Measurements from ENCODE around the gene BNIPL. TPM values are rescaled to one million over a fixed set of nuclear protein-coding genes. Genes with fewer than 3 reads are reported as not detected.

BNIPL gene
- total RNA-seq, 1 experiment from 2014 or later, result 1.2 TPM

DNA sequence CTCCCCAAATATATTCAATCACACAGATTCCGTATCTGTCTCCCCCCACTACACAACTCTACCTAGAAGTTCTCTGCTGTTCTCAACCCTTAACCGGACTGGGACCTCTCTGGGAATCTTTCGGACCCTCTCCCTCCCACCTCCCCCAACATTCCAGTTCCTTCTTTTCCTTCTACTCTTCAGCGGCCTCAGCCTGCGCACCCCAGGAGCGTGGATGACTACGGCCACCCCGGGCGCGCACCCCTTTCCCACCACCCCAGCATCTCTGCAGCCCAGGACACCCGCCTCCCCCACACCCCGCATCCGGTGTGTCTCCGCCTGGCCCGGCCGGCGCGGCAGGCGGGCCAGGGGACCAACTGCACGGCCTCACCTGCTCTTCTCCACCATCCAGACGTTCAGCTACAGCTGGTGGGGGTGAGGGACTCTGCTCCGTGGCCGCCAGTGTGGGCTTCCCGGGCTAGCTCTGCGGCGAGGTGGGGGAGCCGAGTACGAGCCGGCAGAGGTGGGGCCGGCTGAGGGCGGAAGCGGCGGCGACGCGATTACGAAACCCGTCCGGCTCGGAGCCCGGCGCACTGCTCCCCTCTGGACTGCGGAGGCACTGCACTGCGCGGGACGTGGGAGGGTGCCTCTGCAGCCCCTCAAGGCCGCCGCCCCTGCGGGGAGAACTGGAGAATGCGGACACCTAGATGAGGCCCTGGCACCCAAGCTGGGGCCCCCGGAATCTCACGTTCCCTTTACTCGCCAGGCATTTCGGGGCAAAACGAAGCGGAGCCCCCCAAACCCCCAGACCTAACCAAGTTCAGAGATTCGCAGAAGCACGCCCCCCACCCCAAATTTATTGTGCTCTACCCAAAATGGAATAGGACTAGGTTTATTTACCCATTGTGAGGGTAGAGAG is 23.0 kb downstream of the BNIPL start, which contains the start of gene CDC42SE1:
Gene CDC42SE1, minus strand, starts transcription at position 514 of the 898 bp plus-strand sequence. CDS start 3,892 bp downstream, outside the sequence.
- peak within 1 kb of the TSS; percentile 83 to 98 (median 96) for H3K27ac Mint-ChIP-seq
- peak within 1 kb of the TSS; percentile 5 for H3K27ac ChIP-seq (ENCODE audit: insufficient read length, low read depth, low read length)
- H3T11ph ChIP-seq (ENCODE audit: low read length), result no peak within 1 kb of the TSS
- peaks cover 44 to 49% of the 10 kb centered on the region in 2 experiments for H3K4me1 Mint-ChIP-seq
- no peak within 1 kb of the TSS for H2BK20ac ChIP-seq (ENCODE audit: low read depth, low read length, poor library complexity, severe bottlenecking)
- peaks cover 12% of the 10 kb centered on the region for H3K79me1 ChIP-seq (ENCODE audit: insufficient read depth, low read depth, low read length, poor library complexity, severe bottlenecking)
- H4K5ac ChIP-seq (ENCODE audit: insufficient read length, low read depth, low read length), result no peak within 1 kb of the TSS
- H3K27me3 Mint-ChIP-seq (ENCODE audit: low read depth), result no peaks in the 10 kb centered on the region
- peak within 1 kb of the TSS; percentile 82 for H3K14ac ChIP-seq (ENCODE audit: insufficient read depth, low read length)
- H2BK5ac ChIP-seq (ENCODE audit: insufficient read length, low read length), result no peak within 1 kb of the TSS
- peaks cover 22% of the 10 kb centered on the region for H3K23me2 ChIP-seq (ENCODE audit: insufficient read length, low read depth, low read length, poor library complexity, severe bottlenecking)
- H2AK5ac ChIP-seq (ENCODE audit: insufficient read length, low read length), result no peak within 1 kb of the TSS
- peak within 1 kb of the TSS; percentile 75 for H3K9ac ChIP-seq (ENCODE audit: extremely low read depth, insufficient read length, low read length)
- peak within 1 kb of the TSS; percentile 70 for H3K18ac ChIP-seq (ENCODE audit: insufficient read length, low read depth, low read length)
- H4K91ac ChIP-seq (ENCODE audit: insufficient read length, low read depth, low read length), result no peak within 1 kb of the TSS
- peaks cover 31% of the 10 kb centered on the region; the same call in 1 of the 2 replicates for H3K79me2 ChIP-seq (ENCODE audit: insufficient read depth, low read length)
- H4K20me1 ChIP-seq (ENCODE audit: control insufficient read depth, insufficient read depth, insufficient read length), result no peaks in the 10 kb centered on the region
- WGBS (ENCODE audit: extremely low coverage, insufficient read length, low lambda C conversion rate), result no CpG with 5 or more reads among the region's 58 CpGs
- no peak within 1 kb of the TSS for H2BK12ac ChIP-seq (ENCODE audit: insufficient read length, low read depth, low read length)
- no peak within 1 kb of the TSS for H3K4ac ChIP-seq (ENCODE audit: low read depth, low read length)
- no peak within 1 kb of the TSS for H3K23ac ChIP-seq (ENCODE audit: insufficient read length, low read depth, low read length)
- H3K27me3 ChIP-seq (ENCODE audit: insufficient read depth, low read length), result no peaks in the 10 kb centered on the region
- H3K9me3 Mint-ChIP-seq, result no peaks in the 10 kb centered on the region
- peak; percentile 84 for DNase-seq
- H3K36me3 Mint-ChIP-seq (ENCODE audit: insufficient read depth in 1 of 3, low read depth in 3 of 3), result peaks cover 24 to 44% (median 39%) of the 10 kb centered on the region in 3 experiments
- peaks cover 7% of the 10 kb centered on the region; the same call in 1 of the 2 replicates for H3K4me1 ChIP-seq (ENCODE audit: insufficient read depth, low read length)
- H3K9me3 ChIP-seq (ENCODE audit: control insufficient read depth, low read depth, low read length), result no peaks in the 10 kb centered on the region
- peak within 1 kb of the TSS; percentile 86 for H3K4me2 ChIP-seq (ENCODE audit: insufficient read depth, insufficient read length, low read length)
- H3K4me3 Mint-ChIP-seq, result peak within 1 kb of the TSS; percentile 94 to 98
- H4K8ac ChIP-seq (replicated peaks; ENCODE audit: insufficient read length, low read depth, low read length), result no peak within 1 kb of the TSS
- H2BK120ac ChIP-seq (ENCODE audit: low read depth, low read length, poor library complexity, severe bottlenecking), result no peak within 1 kb of the TSS
- H2AFZ ChIP-seq (ENCODE audit: low read length), result no peak within 1 kb of the TSS
- H3K56ac ChIP-seq (ENCODE audit: insufficient read length, low read depth, low read length), result no peak within 1 kb of the TSS
- TF ChIP-seq, protein P1, sequence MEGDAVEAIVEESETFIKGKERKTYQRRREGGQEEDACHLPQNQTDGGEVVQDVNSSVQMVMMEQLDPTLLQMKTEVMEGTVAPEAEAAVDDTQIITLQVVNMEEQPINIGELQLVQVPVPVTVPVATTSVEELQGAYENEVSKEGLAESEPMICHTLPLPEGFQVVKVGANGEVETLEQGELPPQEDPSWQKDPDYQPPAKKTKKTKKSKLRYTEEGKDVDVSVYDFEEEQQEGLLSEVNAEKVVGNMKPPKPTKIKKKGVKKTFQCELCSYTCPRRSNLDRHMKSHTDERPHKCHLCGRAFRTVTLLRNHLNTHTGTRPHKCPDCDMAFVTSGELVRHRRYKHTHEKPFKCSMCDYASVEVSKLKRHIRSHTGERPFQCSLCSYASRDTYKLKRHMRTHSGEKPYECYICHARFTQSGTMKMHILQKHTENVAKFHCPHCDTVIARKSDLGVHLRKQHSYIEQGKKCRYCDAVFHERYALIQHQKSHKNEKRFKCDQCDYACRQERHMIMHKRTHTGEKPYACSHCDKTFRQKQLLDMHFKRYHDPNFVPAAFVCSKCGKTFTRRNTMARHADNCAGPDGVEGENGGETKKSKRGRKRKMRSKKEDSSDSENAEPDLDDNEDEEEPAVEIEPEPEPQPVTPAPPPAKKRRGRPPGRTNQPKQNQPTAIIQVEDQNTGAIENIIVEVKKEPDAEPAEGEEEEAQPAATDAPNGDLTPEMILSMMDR (conservative IDR thresholded peaks at IDR 0.05), result peak; percentile 76
- no peak within 1 kb of the TSS for H2BK15ac ChIP-seq (ENCODE audit: low read depth, low read length)

All from H9 (cell line).